Activated CD8-positive, alpha-beta T cell treated with anti-CD3 and anti-CD28 coated beads, Interleukin-2, amount 10 ng/mL, durations not matched to agents 7 days and 5 days (primary cell): ENCODE data around the gene TNNI3K. TPM values are rescaled to one million over a fixed set of nuclear protein-coding genes. Genes with fewer than 3 reads are reported as not detected.

Experiments
- total RNA-seq, 2 experiments: library from RNA; stranded (reverse); gene quantifications; one replicate each; pipeline ENCODE4 v1.2.3, GENCODE V29; 2021

Gene TNNI3K
- total RNA-seq, 2 experiments from 2014 or later, result not detected

Other genes starting within 250 kb of the TNNI3K start
- under 1 TPM; 0.37 to 0.45 TPM for gene LRRIQ3, start 37.2 kb upstream of the TNNI3K start, total RNA-seq
- 1 to 10 TPM; 8.5 to 8.6 TPM for gene FPGT, start 37.1 kb upstream of the TNNI3K start, total RNA-seq